PC-9 (cell line): ENCODE results near the gene SH3D21. TPM values are rescaled to one million over a fixed set of nuclear protein-coding genes. Genes with fewer than 3 reads are reported as not detected.
A peak's percentile ranks its signal among the peaks of the same experiment; 100 is the strongest.

Experiments used
- BruUV-seq: library from RNA; stranded (reverse); fragments of 400-500 nt; replicated peaks from 2 replicates; lab custom pipeline; 2021; lab: Mats Ljungman, UMichigan
- CTCF ChIA-PET: fragments of 300-600 bp; sonication (Branson Sonifier 250); formaldehyde crosslinking; loops from one replicate; lab custom pipeline; 2022; ENCODE audit warnings: antibody characterized with exemption; lab: Charles Lee
- POLR2A ChIA-PET: fragments of 300-600 bp; sonication (Branson Sonifier 250); formaldehyde crosslinking; loops from one replicate; lab custom pipeline; 2022; ENCODE audit warnings: antibody characterized with exemption; ENCODE audit not compliant: unreplicated experiment; lab: Charles Lee
- DNase-seq, 2 experiments: peaks; one replicate each; pipeline versions ENCODE4 v3.0.0 to v3.0.0-alpha.2; 2015 to 2022; ENCODE audit warnings: mixed read lengths in 1 of 2
- H2AFZ ChIP-seq: fragments of 200-600 bp; sonication (generic); 2 replicates; pipeline ENCODE4 v1.8.1; 2017; ENCODE audit warnings: antibody characterized with exemption
- H3F3A ChIP-seq: fragments of 200-600 bp; sonication (generic); 2 replicates; pipeline ENCODE4 v1.8.1; 2017; ENCODE audit warnings: antibody characterized with exemption, mild to moderate bottlenecking, low read depth; ENCODE audit not compliant: insufficient read depth
- H3K27ac ChIP-seq: fragments of 200-600 bp; sonication (generic); 2 replicates; pipeline ENCODE4 v1.6.1; 2016; ENCODE audit warnings: mixed run types
- H3K27me3 ChIP-seq: fragments of 200-600 bp; sonication (generic); 2 replicates; pipeline ENCODE4 v1.6.1; 2016; ENCODE audit warnings: low read depth, mixed run types; ENCODE audit not compliant: insufficient read depth
- H3K36me3 ChIP-seq: fragments of 200-600 bp; sonication (generic); 2 replicates; pipeline ENCODE4 v1.6.1; 2016; ENCODE audit warnings: low read depth, mixed run types
- H3K4me1 ChIP-seq: fragments of 200-600 bp; sonication (generic); replicated peaks from 2 replicates; pipeline ENCODE4 v1.6.1; 2016; ENCODE audit warnings: mixed run types; ENCODE audit not compliant: insufficient read depth
- H3K4me2 ChIP-seq: fragments of 200-600 bp; sonication (generic); 2 replicates; pipeline ENCODE4 v1.6.1; 2017; ENCODE audit warnings: mixed run types
- H3K4me3 ChIP-seq: fragments of 200-600 bp; sonication (generic); 2 replicates; pipeline ENCODE4 v1.6.1; 2016; ENCODE audit warnings: mixed run types
- H3K79me2 ChIP-seq: fragments of 200-600 bp; sonication (generic); 2 replicates; pipeline ENCODE4 v1.6.1; 2017; ENCODE audit warnings: low read depth, mixed run types
- H3K9me2 ChIP-seq: fragments of 200-600 bp; sonication (generic); 2 replicates; pipeline ENCODE4 v1.8.1; 2017; ENCODE audit warnings: mild to moderate bottlenecking; ENCODE audit not compliant: insufficient read depth
- H3K9me3 ChIP-seq: fragments of 200-600 bp; sonication (generic); 2 replicates; pipeline ENCODE4 v1.8.1; 2016; ENCODE audit warnings: low read depth; ENCODE audit not compliant: insufficient read depth
- H4K20me1 ChIP-seq: fragments of 200-600 bp; sonication (generic); 2 replicates; pipeline ENCODE4 v1.8.1; 2017; ENCODE audit not compliant: insufficient read depth
- EZH2 ChIP-seq: fragments of 200-600 bp; sonication (generic); IDR thresholded peaks from 2 replicates; pipeline ENCODE4 v1.8.0; 2017; ENCODE audit warnings: antibody characterized with exemption, low read depth
- intact Hi-C: fragments of 100-400 bp; cut with micrococcal nuclease; formaldehyde crosslinking; loops from one replicate; pipeline ENCODE4 v1.10.0; 2022; ENCODE audit not compliant: unreplicated experiment
- total RNA-seq: library from RNA; stranded (reverse); gene quantifications from 2 replicates; pipeline ENCODE4 v1.2.3, GENCODE V29; 2021
- TF ChIP-seq, protein P1 (sequence below): fragments of 200-600 bp; sonication (generic); conservative IDR thresholded peaks from 2 replicates; pipeline ENCODE4 v1.6.1; 2017; ENCODE audit warnings: mixed run types, antibody characterized with exemption, mild to moderate bottlenecking, moderate library complexity

Gene SH3D21
- total RNA-seq, 1 experiment from 2014 or later: 18.3 TPM

DNA sequence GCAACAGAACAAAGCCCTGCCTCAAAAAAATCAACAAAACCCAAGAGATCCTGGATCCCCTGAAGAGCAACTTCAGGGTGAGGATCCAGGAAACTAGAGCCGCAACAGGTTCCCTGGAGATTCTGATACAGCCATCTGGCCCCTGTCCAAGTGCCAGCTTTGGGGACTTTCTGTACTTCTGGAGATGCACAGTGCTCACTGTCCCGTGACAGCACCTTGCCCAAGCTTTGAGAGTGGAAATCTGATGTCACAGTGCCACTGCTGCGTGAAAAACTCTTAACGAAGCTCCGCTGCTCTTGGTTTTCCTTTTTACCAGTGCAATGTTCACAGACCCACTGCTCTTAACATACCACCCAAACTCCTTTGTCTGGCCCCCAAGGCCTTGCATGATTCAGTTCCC lies 53.2 kb downstream of the SH3D21 start:
- BruUV-seq: no TSS peak
- TF ChIP-seq, protein P1, sequence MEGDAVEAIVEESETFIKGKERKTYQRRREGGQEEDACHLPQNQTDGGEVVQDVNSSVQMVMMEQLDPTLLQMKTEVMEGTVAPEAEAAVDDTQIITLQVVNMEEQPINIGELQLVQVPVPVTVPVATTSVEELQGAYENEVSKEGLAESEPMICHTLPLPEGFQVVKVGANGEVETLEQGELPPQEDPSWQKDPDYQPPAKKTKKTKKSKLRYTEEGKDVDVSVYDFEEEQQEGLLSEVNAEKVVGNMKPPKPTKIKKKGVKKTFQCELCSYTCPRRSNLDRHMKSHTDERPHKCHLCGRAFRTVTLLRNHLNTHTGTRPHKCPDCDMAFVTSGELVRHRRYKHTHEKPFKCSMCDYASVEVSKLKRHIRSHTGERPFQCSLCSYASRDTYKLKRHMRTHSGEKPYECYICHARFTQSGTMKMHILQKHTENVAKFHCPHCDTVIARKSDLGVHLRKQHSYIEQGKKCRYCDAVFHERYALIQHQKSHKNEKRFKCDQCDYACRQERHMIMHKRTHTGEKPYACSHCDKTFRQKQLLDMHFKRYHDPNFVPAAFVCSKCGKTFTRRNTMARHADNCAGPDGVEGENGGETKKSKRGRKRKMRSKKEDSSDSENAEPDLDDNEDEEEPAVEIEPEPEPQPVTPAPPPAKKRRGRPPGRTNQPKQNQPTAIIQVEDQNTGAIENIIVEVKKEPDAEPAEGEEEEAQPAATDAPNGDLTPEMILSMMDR: no peak
- TF ChIP-seq EZH2: no peak
- Histone ChIP-seq H3F3A (peaks cover 36% of the 10 kb centered on the region), H3K4me3 (no peak overlapping the region), H3K4me1 (peaks cover 24% of the 10 kb centered on the region), H4K20me1 (peaks cover 3% of the 10 kb centered on the region), H3K4me2 (no peak overlapping the region), H3K27me3 (no peaks in the 10 kb centered on the region), H2AFZ (no peak overlapping the region), H3K79me2 (peaks cover 21% of the 10 kb centered on the region; the same call in 1 of the 2 replicates), H3K36me3 (peaks cover 20% of the 10 kb centered on the region; the same call in 1 of the 2 replicates), H3K9me2 (no peaks in the 10 kb centered on the region), H3K9me3 (no peaks in the 10 kb centered on the region), H3K27ac (peak overlapping the region; percentile 38; the same call in 1 of the 2 replicates)
- ChIA-PET CTCF (interaction anchor here (0.6 kb wide), 1 partner anchor 16 kb away, joined by 3 read pairs; no protein-coding TSS in a partner anchor), POLR2A (no interaction called here)
- no peak for DNase-seq
- intact Hi-C loops: loop anchor here (10.0 kb wide), 1 partner anchor 1335 kb away; the partner anchor contains the start of gene CDCA8

DNA sequence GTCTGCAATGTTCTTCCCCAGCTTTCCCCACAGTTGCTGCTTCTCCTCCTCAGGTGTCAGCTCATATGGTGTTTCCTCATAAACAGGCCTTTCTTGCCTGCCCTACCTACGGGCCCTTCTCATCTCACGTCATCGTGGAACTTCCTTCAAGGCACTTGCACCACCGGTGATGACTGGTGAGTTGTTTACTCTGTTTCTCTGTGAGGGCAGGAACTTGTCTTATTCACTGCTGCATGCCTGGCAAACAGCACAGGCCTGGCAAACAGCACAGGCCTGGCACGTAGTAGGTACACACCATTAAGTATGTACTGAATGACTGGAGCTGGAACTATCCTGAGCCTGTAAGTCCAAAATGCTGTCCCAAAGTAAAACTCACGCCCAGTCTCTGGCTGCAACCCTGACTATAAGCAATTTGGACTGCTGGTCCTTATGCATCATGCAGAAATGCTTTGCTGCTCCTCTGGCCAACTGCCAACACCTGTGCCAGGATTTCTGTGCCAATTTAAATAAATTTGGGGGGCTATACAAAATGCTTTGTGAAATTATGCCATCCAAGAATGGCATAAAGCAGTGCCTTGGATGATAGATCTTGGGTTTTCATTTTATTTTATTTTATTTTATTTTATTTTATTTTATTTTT lies 53.9 kb downstream of the SH3D21 start:
- no peaks in the 10 kb centered on the region for H3K27me3 ChIP-seq
- H3K9me3 ChIP-seq: no peaks in the 10 kb centered on the region
- H3F3A ChIP-seq: peaks cover 34% of the 10 kb centered on the region
- peaks cover 18% of the 10 kb centered on the region for H3K4me1 ChIP-seq
- H3K4me3 ChIP-seq: no peak overlapping the region
- peaks cover 20% of the 10 kb centered on the region; the same call in 1 of the 2 replicates for H3K36me3 ChIP-seq
- BruUV-seq: no TSS peak
- H4K20me1 ChIP-seq: peaks cover 6% of the 10 kb centered on the region
- H3K9me2 ChIP-seq: no peaks in the 10 kb centered on the region
- H3K79me2 ChIP-seq: peaks cover 22% of the 10 kb centered on the region
- H2AFZ ChIP-seq: no peak overlapping the region
- peak; percentile 59 to 93 for DNase-seq
- ChIA-PET CTCF (interaction anchor here (0.6 to 1.4 kb wide), 3 partner anchors 8 to 17 kb away, joined by 3 to 5 read pairs (median 4); no protein-coding TSS in a partner anchor), POLR2A (no interaction called here)
- intact Hi-C loops: loop anchor here (10.0 kb wide), 1 partner anchor 1335 kb away; the partner anchor contains the start of gene CDCA8
- H3K4me2 ChIP-seq: no peak overlapping the region
- no peak for TF ChIP-seq EZH2
- TF ChIP-seq, protein P1: no peak
- peak overlapping the region; percentile 38 for H3K27ac ChIP-seq

DNA sequence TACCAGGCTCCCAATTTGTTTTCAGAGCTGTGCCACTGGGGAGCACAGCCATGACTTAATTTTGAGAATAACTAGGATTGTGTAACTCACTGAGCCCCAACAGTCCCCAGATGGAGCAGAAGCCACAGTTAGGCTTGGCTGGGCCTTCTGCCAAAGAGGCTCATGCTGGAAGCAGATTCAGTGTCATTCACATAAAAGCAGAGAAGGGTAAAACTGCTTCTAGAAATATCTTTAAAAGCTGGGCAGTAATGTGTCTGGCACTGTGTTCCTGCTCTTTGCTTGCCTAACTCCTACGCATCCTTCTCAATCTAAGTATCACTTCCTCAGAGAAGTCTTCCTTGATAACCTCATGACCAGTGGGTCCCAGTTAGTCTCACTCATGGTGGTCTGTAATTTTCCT lies 59.2 kb downstream of the SH3D21 start:
- Histone ChIP-seq H3K4me2 (no peak overlapping the region), H3K36me3 (peaks cover 20% of the 10 kb centered on the region; the same call in 1 of the 2 replicates), H3K79me2 (peaks cover 57% of the 10 kb centered on the region), H3F3A (peaks cover 36% of the 10 kb centered on the region), H3K4me1 (peaks cover 14% of the 10 kb centered on the region; the same call in 1 of the 2 replicates), H3K27ac (no peak overlapping the region), H3K4me3 (no peak overlapping the region), H3K9me2 (no peaks in the 10 kb centered on the region), H2AFZ (no peak overlapping the region), H3K27me3 (no peaks in the 10 kb centered on the region), H4K20me1 (peaks cover 18% of the 10 kb centered on the region), H3K9me3 (no peaks in the 10 kb centered on the region)
- DNase-seq: no peak
- ChIA-PET POLR2A (no interaction called here), CTCF (interaction anchor here (1.0 kb wide), 1 partner anchor 23 kb away, joined by 5 read pairs; no protein-coding TSS in a partner anchor)
- TF ChIP-seq, protein P1: no peak
- no peak for TF ChIP-seq EZH2
- intact Hi-C loops: no loop called here
- BruUV-seq: no TSS peak
